DMS153 treated with DMSO at 0.1 percent for 48 hours (cell line): ENCODE results near the gene COPS8.

ENCODE experiments used
- DNase-seq: peaks from one replicate; lab custom pipeline; 2025; ENCODE audit not compliant: unreplicated experiment; lab: John Stamatoyannopoulos, UW

Gene COPS8

DNA sequence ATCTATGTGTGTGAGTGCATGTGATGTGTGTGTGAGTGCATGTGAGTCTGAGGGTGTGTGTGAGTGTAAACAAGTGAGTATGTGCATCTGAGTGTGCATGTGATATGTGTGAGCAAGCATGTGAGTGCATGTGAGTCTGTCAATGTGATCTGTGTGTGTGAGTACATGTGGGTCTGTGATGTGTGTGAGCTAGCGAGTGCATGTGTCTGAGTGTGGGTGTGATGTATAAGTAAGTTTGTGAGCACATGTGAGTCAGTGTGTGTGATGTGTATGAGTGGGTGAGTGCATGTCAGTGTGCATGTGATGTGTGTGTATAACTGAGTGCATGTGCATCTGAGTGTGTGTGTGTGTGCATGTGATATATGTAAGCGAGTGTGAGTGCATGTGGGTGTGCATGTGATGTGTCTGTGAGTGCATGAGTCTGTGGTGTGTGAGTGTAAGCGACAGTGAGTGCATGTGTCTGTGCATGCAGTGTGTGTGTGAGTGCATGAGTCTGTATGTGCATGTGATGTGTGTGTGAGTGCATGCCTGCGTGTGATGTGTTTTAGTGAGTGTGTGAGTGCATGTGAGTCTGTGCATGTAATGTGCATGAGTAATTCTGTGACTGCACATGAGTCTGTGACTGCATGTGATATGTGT is 44.1 kb downstream of the COPS8 start:
- DNase-seq = no peak

DNA sequence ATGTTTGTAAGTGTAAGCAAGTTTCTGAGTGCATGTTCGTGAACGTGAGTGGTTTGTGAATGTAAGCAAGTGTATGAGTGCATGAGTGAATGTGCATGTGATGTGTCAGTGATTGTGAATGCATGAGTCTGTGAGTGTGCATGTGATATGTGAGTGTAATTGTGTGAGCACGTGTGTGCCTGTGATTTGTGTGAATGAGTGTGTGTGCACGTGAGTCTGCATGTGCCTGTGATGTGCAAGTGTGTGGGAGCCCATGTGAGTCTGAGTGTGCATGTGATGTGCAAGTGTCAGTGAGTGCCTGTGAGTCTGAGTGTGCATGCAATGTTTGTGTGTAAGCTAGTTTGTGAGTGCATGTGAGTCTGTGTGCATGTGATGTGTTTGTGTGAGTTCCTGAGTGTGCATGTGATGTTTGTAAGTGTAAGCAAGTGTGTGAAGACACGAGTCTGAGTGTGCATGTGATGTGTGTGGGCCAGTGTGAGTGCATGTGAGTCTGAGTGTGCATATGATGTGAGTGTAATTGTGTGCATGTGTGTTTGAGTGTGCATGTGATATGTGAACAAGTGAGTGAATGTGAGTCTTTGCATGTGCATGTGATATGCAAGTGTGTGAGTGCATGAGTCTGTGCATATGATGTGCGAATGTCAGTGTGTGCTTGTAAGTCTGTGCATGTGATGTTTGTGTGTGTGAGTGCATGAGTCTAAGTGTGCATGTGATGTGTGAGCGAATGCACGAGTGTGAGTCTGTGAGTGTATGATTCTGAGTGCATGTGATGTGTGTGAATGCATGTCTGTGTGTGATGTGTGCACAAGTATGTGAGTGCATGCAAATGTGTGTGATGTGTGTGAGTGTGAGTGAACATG is 45.1 kb downstream of the COPS8 start:
- no peak for DNase-seq

DNA sequence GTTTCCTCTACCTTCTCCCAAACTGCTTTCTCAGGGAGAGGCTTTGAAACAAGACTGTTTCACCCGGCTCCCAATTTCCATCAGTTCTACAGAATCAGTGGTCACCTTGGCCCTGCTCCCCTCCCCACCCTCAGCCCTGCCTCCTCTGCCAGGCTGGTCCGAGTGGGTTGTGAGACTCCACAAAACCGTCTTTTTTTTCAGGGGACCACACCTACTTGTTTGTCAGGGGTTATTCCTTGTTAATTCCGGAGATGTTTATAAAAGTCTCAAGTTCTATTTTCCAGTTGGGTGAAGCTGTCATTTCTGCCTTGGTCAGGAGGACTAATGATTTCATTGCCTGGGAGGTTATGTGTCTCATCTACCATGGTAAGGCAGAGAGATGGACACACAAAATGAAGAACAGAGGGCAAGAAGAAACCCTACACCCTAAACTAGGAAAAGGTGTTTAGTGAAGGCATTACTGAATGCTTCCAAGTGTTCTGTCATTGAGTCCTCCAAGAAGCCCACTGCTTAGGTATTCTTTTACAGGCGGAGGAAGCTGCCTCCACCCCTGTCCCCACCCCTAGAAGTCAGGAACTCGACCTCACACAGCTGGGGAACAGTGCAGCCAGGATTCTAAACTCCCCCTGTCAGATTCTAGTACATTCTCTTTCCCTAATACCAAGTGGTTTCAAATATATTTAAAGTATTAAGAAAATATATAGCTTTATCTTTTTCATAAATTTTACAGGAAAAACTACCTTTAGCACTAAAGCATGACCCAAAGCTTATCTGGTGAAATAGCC is 46.3 kb downstream of the COPS8 start:
- no peak for DNase-seq

DNA sequence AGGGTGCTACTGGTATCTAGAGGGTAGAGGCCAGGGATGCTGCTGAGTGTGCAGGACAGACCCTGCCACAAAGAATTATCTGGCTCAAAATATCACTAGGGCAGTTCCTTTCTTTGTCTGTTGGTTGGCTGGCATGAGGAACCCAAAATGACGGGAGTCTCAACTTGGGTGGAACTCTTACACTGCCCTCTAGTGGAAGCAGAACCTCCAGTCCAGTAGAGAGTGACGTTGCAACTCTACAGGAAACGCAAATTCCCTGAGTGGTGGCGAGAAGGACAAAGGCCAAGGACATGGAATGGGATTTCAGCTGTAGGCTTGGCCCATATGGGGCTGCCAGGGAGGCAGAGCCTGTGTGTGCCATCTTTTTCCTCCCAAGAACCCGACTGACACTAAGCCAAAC is 47.1 kb downstream of the COPS8 start:
- DNase-seq = no peak

DNA sequence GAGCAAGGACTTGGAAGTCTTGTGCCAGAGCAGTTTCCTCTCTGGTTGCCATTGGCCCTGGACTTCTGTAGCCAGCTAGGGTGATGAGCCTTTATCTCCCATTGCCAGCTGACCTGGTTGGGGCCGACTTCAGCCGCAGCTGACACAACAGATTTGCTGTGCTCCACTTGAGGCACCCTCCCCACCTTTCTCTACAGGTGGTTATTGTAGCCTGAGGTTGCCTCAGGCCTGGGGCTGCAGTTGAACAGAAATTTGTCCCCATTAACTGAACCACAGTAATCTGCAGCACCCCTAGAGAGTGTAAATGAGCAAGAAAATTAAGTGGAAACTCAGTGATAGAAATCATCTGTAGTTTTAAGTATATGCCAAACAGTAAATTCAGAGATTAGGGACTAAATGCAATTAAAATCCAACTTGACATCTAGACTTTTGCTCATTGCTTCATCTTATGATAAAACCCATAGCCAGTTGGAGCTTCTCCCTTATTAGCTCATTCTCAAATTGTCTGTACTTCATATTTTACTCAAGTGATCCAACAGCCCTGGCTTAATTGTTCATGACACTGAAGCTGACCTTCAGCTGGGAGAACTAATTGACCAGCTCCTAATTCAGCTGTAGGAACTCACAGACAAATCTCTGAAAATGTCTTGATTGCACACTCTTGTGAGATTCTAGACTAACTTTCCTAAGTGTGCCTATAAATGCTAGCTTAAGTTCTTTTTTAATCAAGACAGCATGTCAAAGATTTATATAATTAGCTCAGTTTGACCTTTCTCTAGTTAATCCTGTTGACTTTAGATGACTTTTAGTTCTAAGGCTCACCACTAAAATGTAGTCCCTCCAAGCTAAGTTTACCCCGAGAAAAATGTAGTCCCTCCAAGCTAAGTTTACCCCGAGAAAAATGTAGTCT is 48.9 kb downstream of the COPS8 start:
- DNase-seq = no peak

DNA sequence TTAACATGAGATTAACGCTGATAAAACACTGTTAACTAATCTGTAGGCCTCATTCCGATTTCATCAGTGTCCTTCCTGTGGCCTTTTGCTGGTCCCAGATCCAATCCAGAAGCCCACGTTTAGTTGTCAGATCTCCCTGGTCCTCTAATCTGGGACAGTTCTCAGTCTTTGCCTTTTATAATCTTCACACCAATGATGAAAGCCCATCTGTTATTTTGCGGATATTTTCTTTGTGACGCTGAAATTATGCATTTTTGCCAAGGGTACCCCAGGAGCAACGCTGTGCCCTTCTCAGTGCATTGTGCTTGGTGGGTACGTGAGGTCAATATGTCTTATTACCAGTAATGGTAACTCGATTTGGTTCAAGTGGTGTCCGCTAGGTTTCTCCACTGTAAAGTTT is 51.1 kb downstream of the COPS8 start:
- no peak for DNase-seq

DNA sequence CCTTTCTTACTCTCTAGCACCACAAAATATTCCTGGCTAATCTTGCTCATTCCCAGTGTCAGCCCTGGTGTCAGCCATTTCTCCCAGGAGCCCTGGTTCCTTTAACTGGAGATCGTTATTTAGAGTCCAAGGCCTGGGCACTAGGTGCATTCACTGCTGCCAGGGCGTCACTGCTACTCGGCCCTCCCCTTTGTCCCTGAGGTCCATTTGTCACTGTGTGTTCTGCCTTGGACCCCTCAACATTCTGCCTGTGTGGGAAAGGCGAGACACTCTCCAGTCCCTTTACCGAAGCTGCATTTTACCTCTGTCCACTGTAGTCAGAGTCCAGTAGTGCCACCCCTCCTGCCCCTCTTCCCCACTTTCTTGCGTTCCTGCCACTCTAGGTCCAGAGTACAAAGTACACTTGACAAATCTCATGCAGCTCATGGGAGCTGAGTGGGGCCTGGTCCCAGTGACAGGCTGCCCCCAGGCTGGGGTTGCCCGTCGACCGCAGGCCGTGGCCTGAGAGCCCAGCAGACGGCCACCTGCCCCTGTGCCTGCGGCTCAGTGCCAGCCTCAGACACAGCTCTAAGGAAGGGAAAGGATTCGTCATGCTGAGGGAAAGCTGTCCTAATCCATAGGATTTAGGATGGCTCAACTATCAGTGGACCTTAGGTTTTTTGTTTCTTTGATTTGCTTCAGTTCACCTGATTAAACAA is 52.1 kb downstream of the COPS8 start:
- DNase-seq = no peak

DNA sequence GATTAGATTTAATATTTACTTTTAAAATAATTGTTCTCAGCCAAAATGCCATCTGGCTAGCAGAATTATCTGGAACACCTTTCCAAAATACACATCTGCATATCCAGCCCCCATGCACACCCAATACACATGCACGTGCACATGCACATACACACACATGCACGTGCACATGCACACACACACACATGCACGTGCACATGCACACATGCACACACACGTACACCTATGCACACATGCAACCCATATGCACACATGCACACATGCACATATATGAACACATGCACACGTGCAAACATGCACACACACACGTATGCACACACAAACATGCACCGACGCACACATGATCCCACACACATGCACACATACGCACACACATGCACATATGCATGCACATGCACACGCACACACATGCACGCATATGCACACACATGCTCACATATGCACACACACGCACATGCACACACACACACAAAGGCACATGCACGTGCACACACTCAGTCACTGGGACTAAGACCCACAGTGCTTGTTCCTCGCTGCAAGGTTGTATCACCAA is 53.5 kb downstream of the COPS8 start:
- DNase-seq = no peak

DNA sequence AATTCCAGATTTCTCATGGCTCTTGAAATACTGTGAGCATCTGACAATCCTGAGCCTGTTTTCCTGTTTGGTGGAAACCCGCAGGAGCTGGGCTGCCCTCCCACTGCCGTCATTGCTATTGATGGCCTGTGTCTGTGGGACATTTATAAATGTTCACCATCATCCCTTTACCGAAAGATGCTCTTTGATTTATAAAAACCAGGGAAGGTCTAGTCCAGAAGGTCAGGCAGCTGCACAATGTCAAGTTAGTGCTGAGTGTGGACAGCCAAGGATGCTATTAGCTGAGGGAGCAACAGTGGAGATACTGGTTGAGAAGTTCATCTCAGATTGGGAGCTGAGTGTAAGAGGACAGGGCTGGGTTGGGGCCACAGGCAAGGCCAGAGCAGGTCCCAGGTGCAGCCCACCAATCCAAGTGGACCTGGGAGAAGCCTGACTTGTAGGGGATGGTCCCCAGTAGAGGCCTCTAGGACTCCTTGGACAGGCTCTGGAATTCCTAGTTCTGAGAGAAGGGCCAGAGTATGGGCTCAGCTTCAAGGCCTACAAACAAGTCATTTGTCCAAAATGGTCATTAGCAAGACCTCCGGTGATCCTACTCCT is 55.1 kb downstream of the COPS8 start:
- no peak for DNase-seq

DNA sequence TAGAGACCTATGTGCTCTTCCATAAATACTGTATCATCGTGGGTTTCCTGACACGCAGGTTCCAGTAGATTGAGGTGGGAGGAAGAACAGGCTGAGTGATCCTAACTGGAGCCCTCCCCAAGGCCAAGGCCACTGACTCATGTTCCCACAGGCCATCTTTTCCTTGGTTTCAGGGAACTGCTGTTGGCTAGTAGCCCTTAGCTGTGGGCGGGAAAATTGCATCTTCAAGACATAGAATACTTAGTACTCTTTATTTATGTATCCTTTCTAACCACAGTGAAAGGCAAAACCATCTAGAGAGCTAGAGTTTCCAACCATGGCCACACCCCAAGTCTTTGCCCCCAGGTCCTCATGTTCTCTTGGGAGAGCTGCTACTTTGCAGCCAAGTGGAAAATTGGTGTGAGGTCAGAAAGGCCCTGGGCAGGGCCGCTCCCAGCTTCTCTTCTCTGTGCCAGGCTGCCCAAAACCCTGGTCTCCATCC is 55.9 kb downstream of the COPS8 start:
- DNase-seq = no peak

DNA sequence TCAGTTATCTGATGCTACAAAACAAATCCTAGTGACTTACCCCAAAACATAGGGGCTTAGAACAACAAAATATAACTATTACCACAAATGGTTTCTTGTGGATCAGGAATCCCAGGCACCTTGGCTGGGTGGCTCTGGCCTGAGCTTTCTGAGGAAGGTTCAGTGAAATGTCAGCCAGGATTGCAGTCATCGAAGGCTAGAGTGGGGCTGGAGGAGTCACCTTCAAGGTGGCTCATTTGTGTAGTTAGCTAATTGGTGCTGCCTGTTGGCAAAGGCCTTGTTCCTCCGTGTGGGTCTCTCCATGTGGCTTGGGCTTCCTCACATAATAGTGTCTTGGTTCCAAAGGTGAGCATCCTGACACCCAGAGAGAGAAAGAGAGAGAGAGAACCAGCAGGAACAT is 57.4 kb downstream of the COPS8 start:
- DNase-seq = no peak

DNA sequence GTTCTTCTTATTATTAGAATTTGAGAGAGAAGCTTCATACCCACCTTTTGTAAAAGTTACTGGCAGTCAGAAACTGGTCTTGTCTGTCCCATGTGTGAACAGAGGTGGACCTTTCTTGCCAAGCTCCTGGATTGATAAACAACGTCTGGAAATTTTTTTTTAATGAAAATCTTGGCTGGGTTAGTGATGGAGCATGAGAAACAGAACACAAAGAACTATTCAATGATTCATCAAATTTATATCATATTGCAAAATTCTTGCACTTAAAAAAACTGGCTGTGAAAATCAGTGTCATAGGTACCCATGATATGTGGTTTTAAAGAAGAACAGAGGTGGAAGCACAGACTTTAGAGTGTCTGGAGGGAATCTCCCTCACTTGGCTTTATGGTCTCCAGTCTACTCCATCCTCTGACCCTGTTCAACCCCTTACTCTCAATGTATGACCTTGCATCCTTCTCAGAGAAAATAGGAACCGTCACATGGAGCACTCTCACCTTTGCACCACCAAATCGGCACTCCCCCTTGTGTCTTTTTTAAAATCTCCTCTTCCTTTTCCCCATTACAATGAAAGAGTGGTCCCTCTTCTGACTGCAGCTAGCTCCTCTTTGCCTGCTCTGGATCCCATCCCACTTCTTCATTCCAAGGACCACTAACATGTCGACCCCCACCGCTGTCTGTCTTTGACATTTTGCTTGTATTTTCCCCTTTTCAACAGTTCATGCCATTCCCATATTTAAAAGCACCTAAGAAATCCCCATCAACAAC is 58.2 kb downstream of the COPS8 start:
- no peak for DNase-seq

DNA sequence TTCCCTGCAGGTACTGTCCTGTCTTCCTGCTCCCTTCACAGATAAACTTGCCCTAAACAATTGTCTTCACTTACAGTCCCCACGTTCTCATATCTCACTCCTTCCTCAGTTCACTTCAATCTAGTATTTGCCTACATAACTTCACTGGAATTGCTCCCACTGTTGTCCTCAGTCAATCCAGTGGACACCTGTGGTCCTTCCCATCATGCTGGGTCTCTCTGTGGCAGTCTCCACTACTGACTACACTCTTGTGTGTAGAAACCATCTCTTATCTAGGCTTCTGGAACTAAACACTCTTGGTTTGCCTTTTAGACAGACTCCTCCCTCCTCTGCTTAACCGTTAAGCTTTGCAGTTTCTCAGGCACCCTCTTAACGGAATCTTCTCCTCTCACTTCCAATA is 58.8 kb downstream of the COPS8 start:
- DNase-seq = no peak

DNA sequence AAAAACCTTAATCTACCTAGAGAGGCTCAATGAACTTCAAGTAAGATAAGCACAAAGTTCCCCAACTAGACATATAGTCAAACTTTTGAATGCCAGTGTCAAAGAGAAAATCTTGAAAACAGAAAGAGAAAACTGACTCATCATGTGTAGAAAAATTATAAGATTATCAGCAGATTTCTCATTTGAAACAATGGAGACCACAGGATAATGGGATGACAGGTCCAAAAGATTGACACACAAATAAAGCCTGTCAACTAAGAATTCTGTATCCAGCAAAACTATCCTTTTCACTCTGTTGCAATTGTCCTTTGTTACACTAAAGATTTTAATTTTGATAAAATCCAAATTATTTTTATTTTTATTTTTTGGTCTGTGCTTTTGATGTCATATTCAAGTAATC is 61.6 kb downstream of the COPS8 start:
- DNase-seq = no peak

DNA sequence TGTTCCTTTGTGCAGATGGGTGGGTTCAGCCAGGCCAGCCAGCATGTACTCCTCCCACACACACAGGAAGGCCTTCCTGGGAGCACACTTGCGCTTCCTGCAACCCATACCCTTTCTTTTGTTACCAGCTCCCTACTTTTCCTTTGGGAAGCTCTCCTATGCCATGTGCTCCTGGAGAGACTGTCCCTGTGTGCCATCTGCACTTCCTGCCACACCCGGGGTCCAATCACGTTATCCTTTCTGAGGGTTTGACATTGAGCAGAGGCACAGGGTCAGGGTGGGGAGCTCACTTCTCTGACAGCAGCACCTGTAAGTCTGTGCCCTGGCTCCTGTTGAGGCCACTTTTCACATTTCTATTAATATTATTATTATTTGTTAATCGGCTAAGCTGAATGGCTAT is 62.9 kb downstream of the COPS8 start:
- DNase-seq = no peak

DNA sequence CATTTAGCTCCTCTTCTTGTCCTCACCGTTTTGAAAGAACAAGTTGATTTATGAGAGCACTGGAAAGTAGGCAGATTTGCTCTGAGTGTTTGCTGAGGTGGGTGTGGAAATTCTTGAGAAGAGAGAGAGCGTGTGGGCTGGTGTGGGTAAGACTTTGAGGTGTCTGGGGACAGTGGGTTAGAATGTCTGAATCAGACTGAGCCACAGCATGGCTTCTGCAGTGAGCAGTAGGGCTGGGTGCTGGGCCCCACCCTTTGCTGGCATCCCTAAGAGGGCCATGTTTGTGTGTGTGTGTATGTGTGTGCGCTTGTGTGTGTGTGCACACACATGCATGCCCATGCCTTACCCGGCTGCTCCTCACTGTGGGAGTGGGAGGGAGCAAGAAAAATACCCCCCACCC is 63.7 kb downstream of the COPS8 start:
- no peak for DNase-seq
